Astrocyte (in vitro differentiated cells and primary cell): ENCODE data around the gene LYRM4. TPM values are rescaled to one million over a fixed set of nuclear protein-coding genes. Genes with fewer than 3 reads are reported as not detected.

Experiments
- DNase-seq: peaks from one replicate; pipeline ENCODE4 v3.0.0-alpha.2; 2010; ENCODE audit warnings: low read depth
- FAIRE-seq: peaks from 2 replicates; lab custom pipeline; 2011; peaks lifted over from hg19 to GRCh38; lab: Jason Lieb, UNC
- H2AFZ ChIP-seq: 2 replicates; pipeline ENCODE4 v1.6.0; 2012; ENCODE audit warnings: low read depth, low read length, inconsistent platforms
- H3K27ac ChIP-seq: 2 replicates; pipeline ENCODE4 v1.5.1; 2011; ENCODE audit warnings: low read depth, low read length, inconsistent platforms
- H3K27me3 ChIP-seq: 2 replicates; pipeline ENCODE4 v1.6.0; 2011; ENCODE audit warnings: low read length, inconsistent platforms; ENCODE audit not compliant: insufficient read depth
- H3K36me3 ChIP-seq: 2 replicates; pipeline ENCODE4 v1.5.1; 2011; ENCODE audit warnings: low read length, inconsistent platforms; ENCODE audit not compliant: insufficient read depth
- H3K4me1 ChIP-seq: 2 replicates; pipeline ENCODE4 v1.5.1; 2011; ENCODE audit warnings: low read length, inconsistent platforms; ENCODE audit not compliant: insufficient read depth
- H3K4me2 ChIP-seq: 2 replicates; pipeline ENCODE4 v1.6.0; 2012; ENCODE audit warnings: low read length, inconsistent platforms
- H3K4me3 ChIP-seq: 2 replicates; pipeline ENCODE4 v1.5.1; 2011; ENCODE audit warnings: low read depth, mild to moderate bottlenecking, low read length, inconsistent platforms; ENCODE audit not compliant: insufficient read depth
- H3K79me2 ChIP-seq: 2 replicates; pipeline ENCODE4 v1.6.0; 2012; ENCODE audit warnings: mild to moderate bottlenecking, low read length, inconsistent platforms; ENCODE audit not compliant: insufficient read depth
- H3K9ac ChIP-seq: 2 replicates; pipeline ENCODE4 v1.6.0; 2012; ENCODE audit warnings: mild to moderate bottlenecking, low read length, inconsistent platforms
- H3K9me3 ChIP-seq: 2 replicates; pipeline ENCODE4 v1.5.1; 2012; ENCODE audit warnings: low read depth, mild to moderate bottlenecking, low read length, inconsistent platforms; ENCODE audit not compliant: insufficient read depth
- H4K20me1 ChIP-seq: 2 replicates; pipeline ENCODE4 v1.6.0; 2012; ENCODE audit warnings: low read length, inconsistent platforms; ENCODE audit not compliant: insufficient read depth
- H3K27ac Mint-ChIP-seq: one replicate; pipeline ENCODE4 v1.8.0; 2021; ENCODE audit warnings: mild to moderate bottlenecking, mixed read lengths; ENCODE audit not compliant: unreplicated experiment
- H3K27me3 Mint-ChIP-seq: one replicate; pipeline ENCODE4 v1.8.0; 2021; ENCODE audit warnings: low read depth, mixed read lengths; ENCODE audit not compliant: unreplicated experiment
- H3K36me3 Mint-ChIP-seq: one replicate; pipeline ENCODE4 v1.8.0; 2021; ENCODE audit warnings: low read depth, mixed read lengths; ENCODE audit not compliant: unreplicated experiment
- H3K4me1 Mint-ChIP-seq: one replicate; pipeline ENCODE4 v1.8.0; 2021; ENCODE audit warnings: low read depth, mixed read lengths; ENCODE audit not compliant: unreplicated experiment
- H3K4me3 Mint-ChIP-seq: one replicate; pipeline ENCODE4 v1.8.0; 2021; ENCODE audit warnings: mild to moderate bottlenecking, moderate library complexity, mixed read lengths; ENCODE audit not compliant: unreplicated experiment
- H3K9me3 Mint-ChIP-seq: one replicate; pipeline ENCODE4 v1.8.0; 2021; ENCODE audit warnings: mild to moderate bottlenecking, mixed read lengths; ENCODE audit not compliant: unreplicated experiment
- EZH2 ChIP-seq: IDR thresholded peaks from 2 replicates; pipeline ENCODE4 v1.6.1; 2012; ENCODE audit warnings: mild to moderate bottlenecking, low read length, inconsistent platforms; ENCODE audit not compliant: insufficient read depth
- total RNA-seq: library from RNA; stranded (reverse); gene quantifications from 2 replicates; pipeline ENCODE4 v1.2.1, GENCODE V29; 2021
- TF ChIP-seq, protein P1 (sequence below): IDR thresholded peaks from 2 replicates; pipeline ENCODE4 v1.5.1; 2011; ENCODE audit warnings: low read depth, mild to moderate bottlenecking, inconsistent platforms, low read length, moderate library complexity; ENCODE audit not compliant: insufficient read depth

LYRM4 gene
- total RNA-seq, 1 donor from 2014 or later: 39.1 TPM

DNA sequence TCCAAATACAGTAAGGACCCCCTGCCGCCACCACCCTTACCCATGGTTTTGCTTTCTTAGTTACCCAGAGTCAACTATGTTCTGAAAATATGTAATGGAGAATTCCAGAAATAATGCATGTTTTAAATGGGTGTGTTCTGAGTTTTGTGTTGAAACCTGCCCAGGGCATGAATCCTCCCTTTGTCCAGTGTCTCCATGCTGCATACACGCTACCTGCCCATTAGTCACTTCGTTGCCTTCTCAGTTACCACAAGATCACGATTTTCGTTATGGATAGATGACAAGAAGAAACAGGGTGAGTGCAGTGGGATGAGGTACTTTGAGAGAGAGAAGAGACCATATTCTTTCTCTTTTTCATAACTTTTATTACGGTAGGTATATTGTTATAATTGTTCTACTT, 11.2 kb upstream of the LYRM4 start:
- peaks cover 2% of the 10 kb centered on the region for H3K4me1 Mint-ChIP-seq

DNA sequence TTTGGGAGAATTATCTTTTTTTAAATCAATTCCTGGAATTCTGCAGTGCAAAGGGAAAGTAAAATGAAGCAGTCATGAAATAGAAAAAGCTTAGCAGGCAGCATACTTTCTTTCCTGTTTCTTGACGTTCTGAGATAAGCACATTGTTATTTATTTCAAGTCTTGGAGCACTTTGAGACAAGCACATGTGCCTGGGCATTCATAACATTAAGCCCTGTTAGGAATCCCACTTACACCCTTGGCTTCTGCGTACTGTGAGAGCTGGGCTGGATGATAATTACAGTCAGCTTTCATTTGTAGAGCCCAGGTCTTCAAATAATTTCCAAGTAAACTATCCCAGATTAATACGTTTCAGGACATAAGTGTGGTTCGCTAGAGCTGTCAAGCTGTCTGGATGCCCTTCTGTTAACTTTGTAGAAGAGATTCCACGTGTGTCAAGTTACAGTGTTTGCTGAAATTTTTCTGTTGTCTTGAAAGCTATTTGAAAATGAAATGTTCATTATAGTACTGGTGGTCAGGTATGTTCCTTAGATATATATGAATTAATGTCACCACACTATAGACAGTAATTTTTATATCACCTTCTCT, 9.4 kb upstream of the LYRM4 start:
- H3K27ac ChIP-seq: no peak overlapping the region
- no peaks in the 10 kb centered on the region for H3K27me3 Mint-ChIP-seq
- H3K4me1 ChIP-seq: no peaks in the 10 kb centered on the region
- no peaks in the 10 kb centered on the region for H3K9me3 ChIP-seq
- H3K4me3 ChIP-seq: no peak overlapping the region
- no peaks in the 10 kb centered on the region for H3K36me3 ChIP-seq
- H3K9ac ChIP-seq: no peak overlapping the region
- no peak overlapping the region for H2AFZ ChIP-seq
- peaks cover 29% of the 10 kb centered on the region for H3K79me2 ChIP-seq
- TF ChIP-seq EZH2: no peak
- TF ChIP-seq, protein P1, sequence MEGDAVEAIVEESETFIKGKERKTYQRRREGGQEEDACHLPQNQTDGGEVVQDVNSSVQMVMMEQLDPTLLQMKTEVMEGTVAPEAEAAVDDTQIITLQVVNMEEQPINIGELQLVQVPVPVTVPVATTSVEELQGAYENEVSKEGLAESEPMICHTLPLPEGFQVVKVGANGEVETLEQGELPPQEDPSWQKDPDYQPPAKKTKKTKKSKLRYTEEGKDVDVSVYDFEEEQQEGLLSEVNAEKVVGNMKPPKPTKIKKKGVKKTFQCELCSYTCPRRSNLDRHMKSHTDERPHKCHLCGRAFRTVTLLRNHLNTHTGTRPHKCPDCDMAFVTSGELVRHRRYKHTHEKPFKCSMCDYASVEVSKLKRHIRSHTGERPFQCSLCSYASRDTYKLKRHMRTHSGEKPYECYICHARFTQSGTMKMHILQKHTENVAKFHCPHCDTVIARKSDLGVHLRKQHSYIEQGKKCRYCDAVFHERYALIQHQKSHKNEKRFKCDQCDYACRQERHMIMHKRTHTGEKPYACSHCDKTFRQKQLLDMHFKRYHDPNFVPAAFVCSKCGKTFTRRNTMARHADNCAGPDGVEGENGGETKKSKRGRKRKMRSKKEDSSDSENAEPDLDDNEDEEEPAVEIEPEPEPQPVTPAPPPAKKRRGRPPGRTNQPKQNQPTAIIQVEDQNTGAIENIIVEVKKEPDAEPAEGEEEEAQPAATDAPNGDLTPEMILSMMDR: no peak
- DNase-seq: no peak
- FAIRE-seq: no peak
- peaks cover 5% of the 10 kb centered on the region for H3K36me3 Mint-ChIP-seq
- no peak overlapping the region for H3K4me3 Mint-ChIP-seq
- H3K4me2 ChIP-seq: no peak overlapping the region
- H3K27me3 ChIP-seq: no peaks in the 10 kb centered on the region
- H3K9me3 Mint-ChIP-seq: peaks cover 4% of the 10 kb centered on the region
- peaks cover 18% of the 10 kb centered on the region for H4K20me1 ChIP-seq
- no peak overlapping the region for H3K27ac Mint-ChIP-seq
- peaks cover 2% of the 10 kb centered on the region for H3K4me1 Mint-ChIP-seq

More for the DNA sequence above, 11.2 kb upstream of the LYRM4 start:
- H3K9me3 ChIP-seq: no peaks in the 10 kb centered on the region
- Mint-ChIP-seq H3K9me3 (peaks cover 4% of the 10 kb centered on the region), H3K36me3 (peaks cover 3% of the 10 kb centered on the region), H3K27ac (no peak overlapping the region), H3K4me3 (no peak overlapping the region), H3K27me3 (no peaks in the 10 kb centered on the region)
- no peak overlapping the region for H3K9ac ChIP-seq
- H3K27me3 ChIP-seq: no peaks in the 10 kb centered on the region
- H4K20me1 ChIP-seq: peaks cover 23% of the 10 kb centered on the region
- no peak overlapping the region for H2AFZ ChIP-seq
- FAIRE-seq: no peak
- no peak overlapping the region for H3K27ac ChIP-seq
- no peaks in the 10 kb centered on the region for H3K36me3 ChIP-seq
- no peak overlapping the region for H3K4me2 ChIP-seq
- H3K4me1 ChIP-seq: no peaks in the 10 kb centered on the region
- TF ChIP-seq EZH2: no peak
- TF ChIP-seq, protein P1: no peak
- peaks cover 13% of the 10 kb centered on the region for H3K79me2 ChIP-seq
- H3K4me3 ChIP-seq: no peak overlapping the region
- DNase-seq: no peak

- Histone ChIP-seq H4K20me1 (peaks cover 5% of the 10 kb centered on the region), H3K27ac (no peak overlapping the region), H3K9ac (no peak overlapping the region), H3K4me3 (no peak overlapping the region), H3K9me3 (no peaks in the 10 kb centered on the region), H3K36me3 (no peaks in the 10 kb centered on the region), H3K79me2 (peaks cover 44% of the 10 kb centered on the region), H3K4me2 (no peak overlapping the region), H3K4me1 (no peaks in the 10 kb centered on the region), H3K27me3 (no peaks in the 10 kb centered on the region), H2AFZ (no peak overlapping the region)
- TF ChIP-seq EZH2: no peak
- TF ChIP-seq, protein P1: no peak
- FAIRE-seq (no peak), DNase-seq (no peak)
- no peak overlapping the region for H3K27ac Mint-ChIP-seq
- H3K9me3 Mint-ChIP-seq: peaks cover 4% of the 10 kb centered on the region
- H3K27me3 Mint-ChIP-seq: no peaks in the 10 kb centered on the region
- peaks cover 2% of the 10 kb centered on the region for H3K4me1 Mint-ChIP-seq
- no peak overlapping the region for H3K4me3 Mint-ChIP-seq
- peaks cover 5% of the 10 kb centered on the region for H3K36me3 Mint-ChIP-seq
These were observed 5.7 kb upstream of the LYRM4 start for GRCh38 chr6:5266423-5266822.
